ENCODE data around the gene SLC11A1. TPM values are rescaled to one million over a fixed set of nuclear protein-coding genes. Genes with fewer than 3 reads are reported as not detected.

SLC11A1 gene
- total RNA-seq, 2 experiments from 2014 or later = 0.10 to 0.26 TPM

DNA sequence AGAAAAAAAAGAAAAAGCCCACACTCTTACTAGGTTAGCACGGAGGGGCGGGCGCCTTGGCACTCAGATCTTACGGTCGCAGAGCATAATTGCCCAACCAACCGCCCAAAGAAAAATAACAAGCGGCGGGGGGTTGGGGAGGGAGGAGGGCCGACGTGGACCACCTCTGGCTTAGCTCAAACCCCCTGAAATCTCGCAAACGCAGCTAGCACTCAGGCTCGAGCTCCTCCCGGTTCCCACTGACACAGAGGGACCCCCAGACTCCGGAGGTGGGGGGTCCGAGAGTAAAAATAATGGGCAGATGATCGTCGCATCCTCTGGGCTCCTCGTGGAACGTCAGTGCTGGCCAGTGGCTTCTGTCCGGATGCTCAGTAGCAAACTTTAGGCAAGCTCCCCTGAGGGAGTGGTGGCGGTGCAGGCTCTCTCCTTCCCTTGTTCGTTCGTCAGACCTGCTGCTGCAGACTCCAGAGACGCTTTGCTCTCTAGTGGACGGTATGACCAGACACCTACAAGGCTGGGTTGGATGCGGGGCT lies 13.4 kb upstream of the SLC11A1 start:
- no peaks in the 10 kb centered on the region for H3K27me3 Mint-ChIP-seq
- H3K27ac Mint-ChIP-seq = no peak overlapping the region
- H3K9me3 Mint-ChIP-seq = no peaks in the 10 kb centered on the region
- no peak for DNase-seq
- CTCF ChIA-PET = interaction anchor here (1.5 to 1.9 kb wide), 2 partner anchors 12 to 67 kb away, joined by 4 to 5 read pairs; partner anchors contain the start of gene CATIP
- intact Hi-C loops (cut with micrococcal nuclease) = no loop called here
- POLR2A ChIA-PET = no interaction called here
- no peaks in the 10 kb centered on the region for H3K36me3 Mint-ChIP-seq
- peaks cover 8% of the 10 kb centered on the region for H3K4me1 Mint-ChIP-seq (ENCODE audit: low read depth)
- no peak overlapping the region for H3K4me3 Mint-ChIP-seq

DNA sequence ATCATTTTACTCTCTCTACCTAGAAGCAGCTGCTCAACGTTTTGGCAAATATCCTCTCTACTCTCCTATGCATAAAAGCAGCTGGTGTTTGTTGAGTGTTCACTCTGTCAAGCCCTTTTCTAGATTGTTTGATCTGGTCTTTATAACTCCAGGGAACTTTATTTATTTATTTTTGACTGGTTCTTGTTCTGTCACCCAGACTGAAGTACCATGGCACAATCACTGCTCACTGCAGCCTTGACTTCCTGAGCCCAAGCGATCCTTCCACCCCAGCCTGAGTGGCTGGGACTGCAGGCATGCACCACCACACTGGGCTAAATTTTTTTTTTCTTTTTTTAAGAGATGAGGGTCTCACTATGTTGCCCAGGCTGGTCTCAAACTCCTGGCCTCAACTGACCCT lies 12.7 kb upstream of the SLC11A1 start:
- POLR2A ChIA-PET = no interaction called here
- Mint-ChIP-seq H3K36me3 (no peaks in the 10 kb centered on the region), H3K4me3 (peak overlapping the region; percentile 16), H3K27ac (no peak overlapping the region), H3K9me3 (no peaks in the 10 kb centered on the region), H3K27me3 (no peaks in the 10 kb centered on the region), H3K4me1 (ENCODE audit: low read depth) (peaks cover 8% of the 10 kb centered on the region)
- DNase-seq = no peak
- intact Hi-C loops (cut with micrococcal nuclease) = no loop called here
- CTCF ChIA-PET = interaction anchor here (1.5 to 1.9 kb wide), 2 partner anchors 13 to 68 kb away, joined by 4 to 5 read pairs; partner anchors contain the start of gene CATIP

DNA sequence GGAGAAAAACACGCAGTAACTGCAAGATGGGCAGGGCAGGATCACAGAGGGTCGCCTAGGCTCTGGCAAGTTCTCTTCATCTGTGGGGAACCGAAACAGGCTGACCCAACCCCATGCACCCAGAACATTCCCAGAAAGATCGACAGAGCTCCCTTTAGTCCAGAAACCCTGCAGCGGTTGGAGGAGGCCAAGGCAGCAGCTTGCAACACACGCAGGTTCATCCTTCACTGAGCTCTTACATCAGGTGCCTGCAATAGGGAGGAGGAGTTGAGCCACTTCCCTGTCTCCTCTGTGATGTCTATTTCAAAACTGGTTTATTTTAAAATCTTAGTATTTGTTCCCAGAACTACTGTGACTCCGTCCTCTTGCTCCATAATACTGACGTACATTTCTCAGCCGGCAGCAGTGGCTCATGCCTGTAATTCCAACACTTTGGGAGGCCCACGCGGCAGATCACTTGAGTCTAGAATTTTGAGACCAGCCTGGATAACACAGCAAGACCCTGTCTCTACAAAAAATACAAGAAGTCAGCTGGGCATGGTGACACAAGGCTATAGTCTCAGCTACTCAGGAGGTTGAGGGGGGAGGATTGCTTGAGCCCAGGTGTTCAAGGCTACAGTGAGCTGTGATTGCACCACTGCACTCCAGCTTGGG lies 11.5 kb upstream of the SLC11A1 start:
- H3K27ac Mint-ChIP-seq = no peak overlapping the region
- CTCF ChIA-PET = interaction anchor here (0.6 to 1.0 kb wide), 2 partner anchors 15 to 67 kb away, joined by 3 read pairs; no protein-coding TSS in a partner anchor
- POLR2A ChIA-PET = no interaction called here

DNA sequence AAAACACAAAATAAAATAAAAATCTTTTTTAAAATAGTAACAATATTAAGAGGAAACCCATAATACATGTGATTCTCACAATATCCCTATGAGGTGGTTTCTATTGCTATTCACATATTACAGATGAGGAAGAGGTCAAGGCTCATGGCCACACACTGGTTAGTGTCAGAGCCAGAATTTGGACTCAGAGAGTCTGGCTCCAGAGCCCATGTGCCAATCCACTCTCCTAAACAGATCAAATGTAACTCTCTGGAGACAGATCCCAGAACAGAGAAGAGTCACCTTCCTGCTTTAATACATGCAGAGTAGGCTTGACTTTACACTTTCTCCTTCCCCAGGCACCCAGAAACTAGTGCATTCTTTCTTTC lies 10.1 kb upstream of the SLC11A1 start:
- no peak for DNase-seq
- intact Hi-C loops (cut with micrococcal nuclease) = no loop called here
- ChIA-PET POLR2A (no interaction called here), CTCF (interaction anchor here (1.0 kb wide), 1 partner anchor 10 kb away, joined by 3 read pairs; no protein-coding TSS in a partner anchor)
- Mint-ChIP-seq H3K27me3 (no peaks in the 10 kb centered on the region), H3K36me3 (no peaks in the 10 kb centered on the region), H3K9me3 (no peaks in the 10 kb centered on the region), H3K27ac (no peak overlapping the region), H3K4me3 (no peak overlapping the region), H3K4me1 (ENCODE audit: low read depth) (peaks cover 8% of the 10 kb centered on the region)

More for the DNA sequence above, 11.5 kb upstream of the SLC11A1 start:
- Mint-ChIP-seq H3K9me3 (no peaks in the 10 kb centered on the region), H3K27me3 (no peaks in the 10 kb centered on the region), H3K4me3 (no peak overlapping the region), H3K36me3 (no peaks in the 10 kb centered on the region), H3K4me1 (ENCODE audit: low read depth) (peaks cover 8% of the 10 kb centered on the region)
- no peak for DNase-seq
- intact Hi-C loops (cut with micrococcal nuclease) = no loop called here

DNA sequence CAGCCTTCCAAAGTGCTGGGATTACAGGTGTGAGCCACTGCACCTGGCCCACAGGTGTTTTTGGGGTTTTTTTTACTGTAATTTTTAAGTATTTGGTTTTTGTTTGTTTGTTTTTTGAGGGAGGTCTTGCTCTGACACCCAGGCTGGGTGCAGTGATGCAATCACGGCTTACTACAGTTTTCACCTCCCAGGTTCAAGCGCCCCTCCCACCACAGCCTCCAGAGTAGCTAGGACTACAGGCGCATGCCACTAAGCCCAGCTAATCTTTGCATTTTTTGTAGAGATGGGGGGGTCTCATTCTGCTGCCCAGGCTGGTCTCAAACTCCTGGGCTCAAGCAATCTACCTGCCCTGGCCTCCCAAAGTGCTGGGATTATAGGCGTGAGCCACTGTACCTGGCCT lies 7.3 kb upstream of the SLC11A1 start:
- Mint-ChIP-seq H3K36me3 (no peaks in the 10 kb centered on the region), H3K27ac (no peak overlapping the region), H3K4me3 (no peak overlapping the region), H3K9me3 (no peaks in the 10 kb centered on the region), H3K27me3 (no peaks in the 10 kb centered on the region), H3K4me1 (ENCODE audit: low read depth) (no peaks in the 10 kb centered on the region)
- POLR2A ChIA-PET = no interaction called here
- CTCF ChIA-PET = no interaction called here
- intact Hi-C loops (cut with micrococcal nuclease) = no loop called here
- no peak for DNase-seq

DNA sequence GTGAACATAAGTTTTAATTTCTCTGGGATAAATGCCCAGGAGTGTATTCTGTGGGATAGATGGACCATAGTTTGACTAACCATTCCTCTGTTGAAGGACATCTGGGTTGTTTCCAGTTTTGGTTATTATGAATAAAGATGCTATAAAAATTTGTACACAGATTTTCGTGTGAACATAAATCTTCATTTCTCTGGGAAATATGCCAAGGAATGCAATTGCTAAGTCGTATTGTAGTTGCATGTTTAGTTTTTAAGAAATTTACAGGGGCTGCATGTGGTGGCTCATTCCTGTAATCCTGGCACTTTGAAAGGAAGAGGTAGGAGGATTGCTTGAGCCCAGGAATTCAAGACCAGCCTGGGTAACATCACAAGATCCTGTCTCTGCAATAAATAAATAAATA lies 6.9 kb upstream of the SLC11A1 start:
- H3K4me3 Mint-ChIP-seq = no peak overlapping the region

DNA sequence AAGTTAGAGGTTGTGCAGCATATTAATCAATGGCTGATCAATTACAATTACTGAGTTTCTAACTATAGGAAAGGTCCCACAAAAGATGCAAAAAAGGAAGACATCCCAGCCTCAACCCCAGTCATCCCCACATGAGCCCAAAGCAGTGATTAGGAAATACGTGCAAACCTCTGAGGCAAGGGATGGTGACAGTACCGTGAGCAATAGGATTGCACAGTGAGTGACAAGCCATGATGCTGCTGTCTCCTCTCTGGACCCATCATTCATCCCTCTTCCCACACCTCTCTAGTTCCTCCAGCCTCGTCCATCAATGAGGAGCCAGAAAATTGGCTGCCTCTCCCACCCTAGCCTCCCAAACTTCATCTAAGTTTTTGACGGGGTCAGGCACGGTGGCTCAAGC lies 4.0 kb upstream of the SLC11A1 start:
- H3K4me1 Mint-ChIP-seq (ENCODE audit: low read depth) = no peaks in the 10 kb centered on the region
- H3K36me3 Mint-ChIP-seq = no peaks in the 10 kb centered on the region
- CTCF ChIA-PET = interaction anchor here (1.1 kb wide), 1 partner anchor 22 kb away, joined by 5 read pairs; the partner anchor contains the start of gene CATIP
- POLR2A ChIA-PET = no interaction called here
- H3K4me3 Mint-ChIP-seq = no peak overlapping the region
- H3K27me3 Mint-ChIP-seq = no peaks in the 10 kb centered on the region
- H3K9me3 Mint-ChIP-seq = no peaks in the 10 kb centered on the region
- H3K27ac Mint-ChIP-seq = no peak overlapping the region
- DNase-seq = no peak
- intact Hi-C loops (cut with micrococcal nuclease) = no loop called here

More for the DNA sequence above, 6.9 kb upstream of the SLC11A1 start:
- CTCF ChIA-PET = no interaction called here
- H3K9me3 Mint-ChIP-seq = no peaks in the 10 kb centered on the region
- H3K36me3 Mint-ChIP-seq = no peaks in the 10 kb centered on the region
- no peak for DNase-seq
- no peaks in the 10 kb centered on the region for H3K27me3 Mint-ChIP-seq
- POLR2A ChIA-PET = no interaction called here
- H3K4me1 Mint-ChIP-seq (ENCODE audit: low read depth) = no peaks in the 10 kb centered on the region
- no peak overlapping the region for H3K27ac Mint-ChIP-seq
- intact Hi-C loops (cut with micrococcal nuclease) = no loop called here

DNA sequence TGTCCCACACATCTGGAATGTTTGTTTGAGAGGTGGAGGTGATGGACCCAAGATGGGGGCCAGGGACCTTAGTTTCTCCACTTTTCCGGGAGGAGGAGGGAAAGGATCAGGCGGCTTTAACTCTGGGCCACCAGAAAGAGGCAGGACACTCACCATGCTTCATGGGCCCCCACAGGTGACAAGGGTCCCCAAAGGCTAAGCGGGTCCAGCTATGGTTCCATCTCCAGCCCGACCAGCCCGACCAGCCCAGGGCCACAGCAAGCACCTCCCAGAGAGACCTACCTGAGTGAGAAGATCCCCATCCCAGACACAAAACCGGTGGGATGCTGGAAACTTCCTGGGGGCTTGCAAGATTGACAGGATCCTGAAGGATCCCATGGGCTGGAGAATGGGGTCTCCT lies 712 bp downstream of the SLC11A1 start:
- CTCF ChIA-PET = interaction anchor here (1.1 kb wide), 1 partner anchor 81 kb away, joined by 4 read pairs; no protein-coding TSS in a partner anchor
- Mint-ChIP-seq H3K27ac (no peak overlapping the region), H3K4me1 (ENCODE audit: low read depth) (no peaks in the 10 kb centered on the region), H3K36me3 (no peaks in the 10 kb centered on the region), H3K9me3 (no peaks in the 10 kb centered on the region), H3K4me3 (no peak overlapping the region), H3K27me3 (peaks cover 2% of the 10 kb centered on the region)
- intact Hi-C loops (cut with micrococcal nuclease) = no loop called here
- DNase-seq = no peak
- POLR2A ChIA-PET = interaction anchor here (0.6 kb wide), 1 partner anchor 271 kb away, joined by 3 read pairs; no protein-coding TSS in a partner anchor

DNA sequence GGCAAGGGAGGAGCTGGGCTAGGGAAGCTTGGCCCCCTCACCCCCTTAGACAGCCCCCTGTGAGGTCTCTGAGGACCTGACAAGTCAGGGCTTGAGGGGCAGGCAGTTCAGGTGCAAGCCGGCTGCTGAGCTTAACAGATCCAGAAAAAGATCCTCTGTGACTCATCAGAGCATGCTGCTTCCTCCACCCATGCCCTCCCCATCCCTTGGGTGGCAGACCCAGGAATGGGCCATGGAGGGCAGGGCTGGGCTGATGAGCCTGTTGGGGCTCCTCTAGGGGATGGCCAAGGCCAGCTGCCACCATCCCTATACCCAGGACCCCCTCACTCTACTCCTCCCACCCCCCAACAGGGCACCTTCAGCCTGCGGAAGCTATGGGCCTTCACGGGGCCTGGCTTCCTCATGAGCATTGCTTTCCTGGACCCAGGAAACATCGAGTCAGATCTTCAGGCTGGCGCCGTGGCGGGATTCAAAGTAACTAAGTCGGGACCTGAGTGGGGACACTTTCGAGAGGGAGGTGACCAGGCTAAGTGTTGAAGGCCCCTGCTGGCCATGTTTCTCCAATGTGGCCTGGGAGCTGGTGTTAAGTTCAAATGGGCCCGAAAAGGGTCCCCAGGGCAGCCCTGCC lies 1.9 kb downstream of the SLC11A1 start:
- CTCF ChIA-PET = interaction anchor here (1.1 to 1.8 kb wide), 2 partner anchors 27 to 82 kb away, joined by 4 to 8 read pairs; partner anchors contain the start of gene CATIP
- POLR2A ChIA-PET = no interaction called here
- peaks cover 2% of the 10 kb centered on the region for H3K27me3 Mint-ChIP-seq
- intact Hi-C loops (cut with micrococcal nuclease) = no loop called here
- no peak for DNase-seq
- no peak overlapping the region for H3K27ac Mint-ChIP-seq
- H3K4me1 Mint-ChIP-seq (ENCODE audit: low read depth) = no peaks in the 10 kb centered on the region
- H3K9me3 Mint-ChIP-seq = no peaks in the 10 kb centered on the region
- no peak overlapping the region for H3K4me3 Mint-ChIP-seq
- no peaks in the 10 kb centered on the region for H3K36me3 Mint-ChIP-seq

DNA sequence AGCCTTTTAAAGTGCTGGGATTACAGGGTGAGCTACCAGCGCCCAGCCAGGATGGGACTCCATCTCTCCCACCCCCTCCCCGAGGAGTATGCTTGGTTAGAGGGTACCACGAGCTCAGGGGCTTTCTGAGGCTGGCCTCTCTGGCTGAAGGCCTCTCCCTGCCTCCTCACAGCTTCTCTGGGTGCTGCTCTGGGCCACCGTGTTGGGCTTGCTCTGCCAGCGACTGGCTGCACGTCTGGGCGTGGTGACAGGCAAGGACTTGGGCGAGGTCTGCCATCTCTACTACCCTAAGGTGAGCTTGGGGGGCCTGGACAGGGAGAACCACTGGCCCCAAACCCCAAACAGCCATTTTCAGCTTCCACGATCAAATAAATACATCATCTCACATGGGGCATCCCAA lies 2.9 kb downstream of the SLC11A1 start:
- H3K36me3 Mint-ChIP-seq = no peaks in the 10 kb centered on the region
- no peak overlapping the region for H3K27ac Mint-ChIP-seq
- H3K4me1 Mint-ChIP-seq (ENCODE audit: low read depth) = no peaks in the 10 kb centered on the region
- no peaks in the 10 kb centered on the region for H3K9me3 Mint-ChIP-seq
- intact Hi-C loops (cut with micrococcal nuclease) = no loop called here
- ChIA-PET CTCF (no interaction called here), POLR2A (no interaction called here)
- DNase-seq = no peak
- H3K27me3 Mint-ChIP-seq = peaks cover 2% of the 10 kb centered on the region
- H3K4me3 Mint-ChIP-seq = no peak overlapping the region

DNA sequence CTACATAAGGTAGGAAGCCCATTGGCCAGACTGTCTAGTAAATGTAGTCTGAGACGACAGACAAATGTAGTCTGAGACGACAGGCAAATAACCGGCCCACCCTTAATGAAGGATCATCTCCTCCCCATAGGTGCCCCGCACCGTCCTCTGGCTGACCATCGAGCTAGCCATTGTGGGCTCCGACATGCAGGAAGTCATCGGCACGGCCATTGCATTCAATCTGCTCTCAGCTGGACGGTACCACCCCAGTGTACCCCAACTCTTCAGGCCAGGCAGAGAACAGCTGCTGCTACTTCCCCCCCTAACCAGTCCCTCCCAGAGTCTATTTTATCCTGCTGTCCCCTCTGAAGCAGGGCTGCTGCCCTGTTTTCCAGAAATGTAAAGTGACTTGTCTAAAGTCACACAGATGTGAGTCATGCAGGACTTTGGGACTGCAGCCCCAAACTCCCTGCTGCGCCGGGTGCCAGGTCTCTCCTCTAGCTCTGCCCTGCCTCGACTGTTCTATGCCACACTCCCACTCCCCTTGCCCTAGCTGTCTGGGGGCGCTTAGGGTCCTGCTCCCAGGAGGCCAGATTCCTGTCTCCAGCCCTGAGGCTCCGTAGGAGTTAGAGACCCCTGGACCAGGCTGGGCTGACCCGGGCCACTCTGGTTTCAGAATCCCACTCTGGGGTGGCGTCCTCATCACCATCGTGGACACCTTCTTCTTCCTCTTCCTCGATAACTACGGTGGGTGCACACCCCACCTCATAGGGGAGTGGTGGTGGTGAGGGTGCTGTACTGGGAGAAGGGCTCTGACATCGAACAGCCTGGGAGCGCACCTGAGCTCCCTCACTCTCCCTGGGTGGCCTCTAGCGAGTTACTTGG lies 4.7 kb downstream of the SLC11A1 start:
- no peak overlapping the region for H3K4me3 Mint-ChIP-seq
- H3K27ac Mint-ChIP-seq = no peak overlapping the region

More for the DNA sequence above, 4.7 kb downstream of the SLC11A1 start:
- H3K27me3 Mint-ChIP-seq = peaks cover 2% of the 10 kb centered on the region
- CTCF ChIA-PET = interaction anchor here (1.8 kb wide), 1 partner anchor 88 kb away, joined by 3 read pairs; no protein-coding TSS in a partner anchor
- no peaks in the 10 kb centered on the region for H3K4me1 Mint-ChIP-seq (ENCODE audit: low read depth)
- no peak for DNase-seq
- POLR2A ChIA-PET = no interaction called here
- no peaks in the 10 kb centered on the region for H3K36me3 Mint-ChIP-seq
- intact Hi-C loops (cut with micrococcal nuclease) = no loop called here
- no peaks in the 10 kb centered on the region for H3K9me3 Mint-ChIP-seq

Data from activated CD4-positive, alpha-beta memory T cell treated with anti-CD3 and anti-CD28 coated beads for 36 hours (primary cell).